HG02852 (cell line): ENCODE data around the gene CFAP57.

Source experiments
- ATAC-seq: cut with Tn5 transposase; IDR thresholded peaks from one replicate; pipeline ENCODE4 v1.9.1; 2021; ENCODE audit warnings: mild to moderate bottlenecking, moderate library complexity; ENCODE audit not compliant: unreplicated experiment

CFAP57 gene

DNA sequence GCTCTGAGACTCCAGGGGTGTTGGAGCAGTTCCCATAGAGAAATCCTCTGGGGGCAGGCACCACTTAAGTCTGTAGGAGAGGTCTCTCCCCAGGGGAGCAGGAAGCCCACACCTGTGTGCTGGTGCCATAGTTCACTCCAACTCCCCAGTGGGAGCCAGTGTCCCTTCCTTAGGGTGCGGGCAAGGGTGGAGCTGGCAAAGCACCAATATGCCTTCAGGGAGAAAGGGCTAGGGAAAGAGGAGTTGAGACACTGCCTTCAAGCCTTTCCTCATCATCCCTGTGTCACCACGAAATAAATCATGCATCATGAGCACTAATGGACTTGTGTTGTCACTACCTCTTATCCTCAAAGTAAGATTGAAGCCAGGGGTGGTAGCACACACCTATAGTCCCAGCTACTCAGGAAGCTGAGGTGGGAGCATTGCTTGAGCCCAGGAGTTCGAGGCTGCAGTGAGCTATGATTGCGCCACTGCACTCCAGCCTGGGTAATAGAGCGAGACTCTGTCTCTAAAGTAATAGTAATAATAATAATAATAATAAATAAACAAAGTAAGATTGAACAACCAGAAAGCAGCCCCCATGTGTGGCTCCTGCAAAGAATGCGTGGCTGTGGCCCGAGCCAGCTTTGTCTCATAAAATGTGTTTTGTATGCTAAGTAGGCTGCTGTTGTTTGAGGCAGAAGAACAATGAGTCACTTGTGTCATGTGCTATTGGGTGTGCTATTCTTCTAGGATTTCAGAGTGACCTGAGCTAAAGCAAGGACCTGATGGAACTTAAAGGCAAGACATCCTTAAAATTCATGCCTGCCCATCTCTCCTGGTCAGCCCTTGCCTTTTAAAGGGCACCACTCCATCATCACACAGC, 122.0 kb downstream of the CFAP57 start:
- ATAC-seq, result no peak

GRCh38 chr1:43294761-43295160, 122.6 kb downstream of the CFAP57 start:
- no peak for ATAC-seq

- no peak for ATAC-seq
Observed at GRCh38 chr1:43296207-43296606, 124.1 kb downstream of the CFAP57 start.

- no peak for ATAC-seq
Observed at GRCh38 chr1:43298055-43298454, 125.9 kb downstream of the CFAP57 start.

- no peak for ATAC-seq
Observed at GRCh38 chr1:43299101-43299500, 127.0 kb downstream of the CFAP57 start.

DNA sequence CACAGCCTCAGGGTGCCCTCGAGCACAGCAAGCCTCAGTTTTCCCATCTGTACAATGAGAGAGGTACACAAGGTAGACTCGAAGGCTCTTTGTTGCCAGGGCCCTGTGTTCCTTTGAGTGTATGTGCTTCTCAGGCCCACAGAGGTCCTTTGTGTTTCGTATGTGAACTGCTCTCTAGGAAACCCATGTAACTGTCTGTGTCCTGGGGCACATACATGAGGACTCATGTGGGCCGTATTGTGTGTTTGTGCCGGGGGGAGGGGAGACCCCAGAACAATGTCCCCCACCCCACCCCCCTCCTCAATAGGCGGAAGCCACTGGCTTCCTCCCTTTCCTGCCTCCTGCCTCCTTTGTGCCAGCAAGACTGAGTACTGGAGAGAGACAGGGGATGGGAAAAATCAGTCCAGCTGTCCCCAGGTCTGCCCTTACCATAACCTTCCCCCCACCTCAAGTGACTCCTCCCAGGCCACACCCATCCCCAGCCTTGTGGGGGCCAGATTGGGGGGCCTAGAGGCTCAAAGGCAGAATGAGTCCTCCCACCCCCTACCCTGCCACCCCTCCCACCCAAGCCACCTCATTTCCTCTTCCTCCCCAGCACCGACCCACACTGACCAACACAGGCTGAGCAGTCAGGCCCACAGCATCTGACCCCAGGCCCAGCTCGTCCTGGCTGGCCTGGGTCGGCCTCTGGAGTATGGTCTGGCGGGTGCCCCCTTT, 128.4 kb downstream of the CFAP57 start, which contains the start of gene TIE1:
Gene TIE1 (plus strand): TSS at position 605 of the 717 bp plus-strand sequence. CDS start 90 bp downstream, at position 695.
- no peak for ATAC-seq

DNA sequence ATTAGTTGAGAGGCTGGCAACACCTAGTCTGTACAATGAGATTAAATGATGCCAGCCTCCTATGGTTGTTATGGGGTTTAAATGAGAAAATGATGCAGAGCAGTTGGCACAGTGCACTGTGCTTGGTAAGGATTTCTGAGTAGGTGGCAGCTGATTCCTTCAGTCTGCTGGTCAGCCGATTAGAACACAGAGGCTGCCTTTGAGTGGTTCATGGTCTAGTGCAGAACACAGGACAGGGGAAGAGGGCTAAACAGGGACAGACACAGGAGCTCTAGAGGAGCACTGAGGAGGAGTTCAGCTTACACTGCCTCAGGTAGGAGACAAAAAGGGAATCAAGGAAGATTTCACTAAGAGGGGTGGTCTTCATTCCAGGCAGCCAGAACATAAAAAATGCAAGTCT, 130.1 kb downstream of the CFAP57 start:
- ATAC-seq, result no peak

GRCh38 chr1:43302721-43303470, 130.8 kb downstream of the CFAP57 start:
- ATAC-seq, result no peak

GRCh38 chr1:43303471-43304313, 131.6 kb downstream of the CFAP57 start:
- ATAC-seq, result no peak
